ENCODE data around the gene STUB1.

- no peak for TF ChIP-seq CTCF (IDR thresholded peaks at IDR 0.05; ENCODE audit: insufficient read depth, low read length)
- no peak for TF ChIP-seq REST (IDR thresholded peaks at IDR 0.05; ENCODE audit: insufficient replicate concordance, low read depth)
- TF ChIP-seq GABPA (IDR thresholded peaks at IDR 0.05; ENCODE audit: low read depth), result no peak
- TF ChIP-seq POLR2AphosphoS5 (IDR thresholded peaks at IDR 0.05; ENCODE audit: low read depth), result 0 out of 2 replicates have a peak, but pooled peaks have one; percentile 0
Observed at GRCh38 chr16:715477-716199, 35.4 kb downstream of the STUB1 start.
